Measurements from ENCODE around the gene NDFIP1. TPM values are rescaled to one million over a fixed set of nuclear protein-coding genes. Genes with fewer than 3 reads are reported as not detected.
A peak's percentile ranks its signal among the peaks of the same experiment; 100 is the strongest.

The NDFIP1 gene
- total RNA-seq, 1 donor from 2014 or later, result 62.1 TPM

GRCh38 chr5:142170254-142170953 lies 61.8 kb downstream of the NDFIP1 start:
- intact Hi-C loops (cut with micrococcal nuclease), result no loop called here
- no peak for DNase-seq

DNA sequence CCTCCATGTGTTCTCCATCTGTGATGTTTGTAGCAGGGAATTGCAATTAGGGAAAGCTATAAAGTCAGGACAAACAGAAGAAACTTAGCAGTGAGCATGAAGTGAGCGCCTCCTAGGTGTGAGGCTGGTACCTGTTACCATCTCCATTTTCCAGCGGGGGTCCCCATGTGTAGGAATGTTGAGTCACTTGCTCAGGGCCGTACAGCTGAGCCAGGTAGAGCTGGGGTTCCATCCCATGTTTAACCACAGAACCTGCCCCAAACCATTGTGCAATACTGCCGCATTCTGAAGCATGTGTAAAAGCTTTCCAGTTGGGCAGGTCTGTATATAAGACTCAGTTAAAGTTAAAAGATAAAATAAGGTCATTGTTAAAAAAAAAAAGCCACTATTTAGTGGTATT lies 62.7 kb downstream of the NDFIP1 start:
- Histone ChIP-seq H3K4me3 (no peak overlapping the region), H3K36me3 (no peaks in the 10 kb centered on the region), H3K9me3 (replicated peaks) (no peaks in the 10 kb centered on the region), H3K27ac (replicated peaks) (no peak overlapping the region), H3K27me3 (ENCODE audit: low read depth) (no peaks in the 10 kb centered on the region), H3K4me1 (peaks cover 39% of the 10 kb centered on the region)
- intact Hi-C loops (cut with micrococcal nuclease), result no loop called here
- DNase-seq, result no peak
- TF ChIP-seq, protein P1, sequence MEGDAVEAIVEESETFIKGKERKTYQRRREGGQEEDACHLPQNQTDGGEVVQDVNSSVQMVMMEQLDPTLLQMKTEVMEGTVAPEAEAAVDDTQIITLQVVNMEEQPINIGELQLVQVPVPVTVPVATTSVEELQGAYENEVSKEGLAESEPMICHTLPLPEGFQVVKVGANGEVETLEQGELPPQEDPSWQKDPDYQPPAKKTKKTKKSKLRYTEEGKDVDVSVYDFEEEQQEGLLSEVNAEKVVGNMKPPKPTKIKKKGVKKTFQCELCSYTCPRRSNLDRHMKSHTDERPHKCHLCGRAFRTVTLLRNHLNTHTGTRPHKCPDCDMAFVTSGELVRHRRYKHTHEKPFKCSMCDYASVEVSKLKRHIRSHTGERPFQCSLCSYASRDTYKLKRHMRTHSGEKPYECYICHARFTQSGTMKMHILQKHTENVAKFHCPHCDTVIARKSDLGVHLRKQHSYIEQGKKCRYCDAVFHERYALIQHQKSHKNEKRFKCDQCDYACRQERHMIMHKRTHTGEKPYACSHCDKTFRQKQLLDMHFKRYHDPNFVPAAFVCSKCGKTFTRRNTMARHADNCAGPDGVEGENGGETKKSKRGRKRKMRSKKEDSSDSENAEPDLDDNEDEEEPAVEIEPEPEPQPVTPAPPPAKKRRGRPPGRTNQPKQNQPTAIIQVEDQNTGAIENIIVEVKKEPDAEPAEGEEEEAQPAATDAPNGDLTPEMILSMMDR (IDR thresholded peaks at IDR 0.05; ENCODE audit: borderline replicate concordance), result no peak

More at GRCh38 chr5:142170254-142170953, 61.8 kb downstream of the NDFIP1 start:
- peaks cover 35% of the 10 kb centered on the region for H3K4me1 ChIP-seq
- no peak overlapping the region for H3K27ac ChIP-seq (replicated peaks)
- no peak overlapping the region for H3K4me3 ChIP-seq
- TF ChIP-seq, protein P1 (IDR thresholded peaks at IDR 0.05; ENCODE audit: borderline replicate concordance), result no peak
- no peaks in the 10 kb centered on the region for H3K9me3 ChIP-seq (replicated peaks)
- no peaks in the 10 kb centered on the region for H3K36me3 ChIP-seq
- no peaks in the 10 kb centered on the region for H3K27me3 ChIP-seq (ENCODE audit: low read depth)

- Histone ChIP-seq H3K27me3 (ENCODE audit: low read depth) (no peaks in the 10 kb centered on the region), H3K27ac (replicated peaks) (no peak overlapping the region), H3K4me1 (peaks cover 16% of the 10 kb centered on the region), H3K9me3 (replicated peaks) (no peaks in the 10 kb centered on the region), H3K4me3 (no peak overlapping the region), H3K36me3 (no peaks in the 10 kb centered on the region)
- intact Hi-C loops (cut with micrococcal nuclease), result no loop called here
- no peak for DNase-seq
- TF ChIP-seq, protein P1 (IDR thresholded peaks at IDR 0.05; ENCODE audit: borderline replicate concordance), result no peak
These were observed 66.5 kb downstream of the NDFIP1 start for GRCh38 chr5:142175039-142175438.

- no peak for DNase-seq
- H3K27me3 ChIP-seq (ENCODE audit: low read depth), result no peaks in the 10 kb centered on the region
- no peak overlapping the region for H3K4me3 ChIP-seq
- no peaks in the 10 kb centered on the region for H3K9me3 ChIP-seq (replicated peaks)
- H3K36me3 ChIP-seq, result no peaks in the 10 kb centered on the region
- peaks cover 16% of the 10 kb centered on the region for H3K4me1 ChIP-seq
- H3K27ac ChIP-seq (replicated peaks), result peak overlapping the region; percentile 14
- intact Hi-C loops (cut with micrococcal nuclease), result no loop called here
- TF ChIP-seq, protein P1 (IDR thresholded peaks at IDR 0.05; ENCODE audit: borderline replicate concordance), result no peak
These were observed 67.0 kb downstream of the NDFIP1 start for GRCh38 chr5:142175461-142176142.

DNA sequence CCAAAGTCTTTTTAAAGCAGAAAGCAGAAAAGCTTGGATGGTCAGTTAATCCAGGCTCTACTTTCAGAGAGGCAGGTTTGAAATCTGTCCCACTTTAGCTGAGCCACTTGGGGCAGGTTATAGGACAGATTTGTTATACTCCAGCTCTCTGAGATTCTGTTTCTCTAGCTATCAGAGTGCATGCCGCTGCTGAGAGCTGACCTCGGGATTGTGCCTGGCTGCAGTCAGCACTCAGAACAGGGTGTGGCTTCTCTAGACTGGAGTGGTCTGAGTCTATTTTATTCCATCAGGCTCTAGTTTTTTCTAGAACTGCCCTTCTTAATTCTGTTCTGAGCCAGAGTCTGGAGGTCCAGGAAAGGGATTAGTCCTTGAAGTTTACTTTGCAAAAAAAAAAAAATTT lies 67.7 kb downstream of the NDFIP1 start:
- intact Hi-C loops (cut with micrococcal nuclease), result no loop called here
- Histone ChIP-seq H3K27me3 (ENCODE audit: low read depth) (no peaks in the 10 kb centered on the region), H3K36me3 (no peaks in the 10 kb centered on the region), H3K27ac (replicated peaks) (peak overlapping the region; percentile 14), H3K4me1 (peaks cover 16% of the 10 kb centered on the region), H3K4me3 (no peak overlapping the region), H3K9me3 (replicated peaks) (no peaks in the 10 kb centered on the region)
- no peak for DNase-seq
- TF ChIP-seq, protein P1 (IDR thresholded peaks at IDR 0.05; ENCODE audit: borderline replicate concordance), result no peak

Data from left ventricle myocardium inferior (tissue), 1 donor.